DND-41 (cell line): ENCODE results near the gene KIF1C.

Experiments
- EZH2 ChIP-seq: IDR thresholded peaks from 3 replicates; pipeline ENCODE4 v1.6.1; 2012; ENCODE audit warnings: borderline replicate concordance, low read depth, mild to moderate bottlenecking, moderate library complexity, low read length, inconsistent platforms; ENCODE audit not compliant: severe bottlenecking
- TF ChIP-seq, protein P1 (sequence below): IDR thresholded peaks from 2 replicates; pipeline ENCODE4 v1.5.1; 2012; ENCODE audit warnings: borderline replicate concordance, low read length, moderate library complexity, mild to moderate bottlenecking; ENCODE audit not compliant: poor library complexity, severe bottlenecking; ENCODE audit errors: extremely low read depth

- TF ChIP-seq, protein P1, sequence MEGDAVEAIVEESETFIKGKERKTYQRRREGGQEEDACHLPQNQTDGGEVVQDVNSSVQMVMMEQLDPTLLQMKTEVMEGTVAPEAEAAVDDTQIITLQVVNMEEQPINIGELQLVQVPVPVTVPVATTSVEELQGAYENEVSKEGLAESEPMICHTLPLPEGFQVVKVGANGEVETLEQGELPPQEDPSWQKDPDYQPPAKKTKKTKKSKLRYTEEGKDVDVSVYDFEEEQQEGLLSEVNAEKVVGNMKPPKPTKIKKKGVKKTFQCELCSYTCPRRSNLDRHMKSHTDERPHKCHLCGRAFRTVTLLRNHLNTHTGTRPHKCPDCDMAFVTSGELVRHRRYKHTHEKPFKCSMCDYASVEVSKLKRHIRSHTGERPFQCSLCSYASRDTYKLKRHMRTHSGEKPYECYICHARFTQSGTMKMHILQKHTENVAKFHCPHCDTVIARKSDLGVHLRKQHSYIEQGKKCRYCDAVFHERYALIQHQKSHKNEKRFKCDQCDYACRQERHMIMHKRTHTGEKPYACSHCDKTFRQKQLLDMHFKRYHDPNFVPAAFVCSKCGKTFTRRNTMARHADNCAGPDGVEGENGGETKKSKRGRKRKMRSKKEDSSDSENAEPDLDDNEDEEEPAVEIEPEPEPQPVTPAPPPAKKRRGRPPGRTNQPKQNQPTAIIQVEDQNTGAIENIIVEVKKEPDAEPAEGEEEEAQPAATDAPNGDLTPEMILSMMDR = no peak
- TF ChIP-seq EZH2 = no peak
Observed at GRCh38 chr17:5065227-5065744, 67.5 kb downstream of the KIF1C start.
